ENCODE data around the gene LRMDA.

DNA sequence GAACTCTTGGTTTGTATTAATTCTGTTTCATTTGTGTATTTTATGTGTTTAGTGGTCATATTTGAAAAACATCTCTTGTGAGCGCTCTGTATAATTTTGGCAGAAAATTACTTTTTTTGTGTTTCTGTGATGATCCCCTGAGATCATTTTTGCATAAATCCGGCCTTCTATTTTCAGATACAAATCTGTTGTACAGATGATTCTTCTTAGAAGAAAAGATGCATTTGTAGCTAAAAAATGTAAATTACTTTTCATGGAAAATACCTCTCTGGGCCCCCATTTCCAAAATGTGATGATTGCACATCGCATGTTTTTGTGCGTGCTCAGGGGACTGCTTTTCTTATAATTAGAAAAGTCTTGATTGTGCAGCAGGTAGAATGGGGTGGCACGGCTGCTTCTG is 395.4 kb downstream of the LRMDA start:
- TF ChIP-seq, protein P1, sequence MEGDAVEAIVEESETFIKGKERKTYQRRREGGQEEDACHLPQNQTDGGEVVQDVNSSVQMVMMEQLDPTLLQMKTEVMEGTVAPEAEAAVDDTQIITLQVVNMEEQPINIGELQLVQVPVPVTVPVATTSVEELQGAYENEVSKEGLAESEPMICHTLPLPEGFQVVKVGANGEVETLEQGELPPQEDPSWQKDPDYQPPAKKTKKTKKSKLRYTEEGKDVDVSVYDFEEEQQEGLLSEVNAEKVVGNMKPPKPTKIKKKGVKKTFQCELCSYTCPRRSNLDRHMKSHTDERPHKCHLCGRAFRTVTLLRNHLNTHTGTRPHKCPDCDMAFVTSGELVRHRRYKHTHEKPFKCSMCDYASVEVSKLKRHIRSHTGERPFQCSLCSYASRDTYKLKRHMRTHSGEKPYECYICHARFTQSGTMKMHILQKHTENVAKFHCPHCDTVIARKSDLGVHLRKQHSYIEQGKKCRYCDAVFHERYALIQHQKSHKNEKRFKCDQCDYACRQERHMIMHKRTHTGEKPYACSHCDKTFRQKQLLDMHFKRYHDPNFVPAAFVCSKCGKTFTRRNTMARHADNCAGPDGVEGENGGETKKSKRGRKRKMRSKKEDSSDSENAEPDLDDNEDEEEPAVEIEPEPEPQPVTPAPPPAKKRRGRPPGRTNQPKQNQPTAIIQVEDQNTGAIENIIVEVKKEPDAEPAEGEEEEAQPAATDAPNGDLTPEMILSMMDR (conservative IDR thresholded peaks at IDR 0.05; ENCODE audit: low read depth, low read length) = no peak
- TF ChIP-seq EZH2 (IDR thresholded peaks at IDR 0.05; ENCODE audit: borderline replicate concordance, low read depth, low read length, poor library complexity, severe bottlenecking) = no peak
